ENCODE data around the gene RHOF. TPM values are rescaled to one million over a fixed set of nuclear protein-coding genes. Genes with fewer than 3 reads are reported as not detected.

Gene RHOF
- total and polyA plus RNA-seq, 4 donors = 0.97 to 7.0 (median 3.5) TPM

DNA sequence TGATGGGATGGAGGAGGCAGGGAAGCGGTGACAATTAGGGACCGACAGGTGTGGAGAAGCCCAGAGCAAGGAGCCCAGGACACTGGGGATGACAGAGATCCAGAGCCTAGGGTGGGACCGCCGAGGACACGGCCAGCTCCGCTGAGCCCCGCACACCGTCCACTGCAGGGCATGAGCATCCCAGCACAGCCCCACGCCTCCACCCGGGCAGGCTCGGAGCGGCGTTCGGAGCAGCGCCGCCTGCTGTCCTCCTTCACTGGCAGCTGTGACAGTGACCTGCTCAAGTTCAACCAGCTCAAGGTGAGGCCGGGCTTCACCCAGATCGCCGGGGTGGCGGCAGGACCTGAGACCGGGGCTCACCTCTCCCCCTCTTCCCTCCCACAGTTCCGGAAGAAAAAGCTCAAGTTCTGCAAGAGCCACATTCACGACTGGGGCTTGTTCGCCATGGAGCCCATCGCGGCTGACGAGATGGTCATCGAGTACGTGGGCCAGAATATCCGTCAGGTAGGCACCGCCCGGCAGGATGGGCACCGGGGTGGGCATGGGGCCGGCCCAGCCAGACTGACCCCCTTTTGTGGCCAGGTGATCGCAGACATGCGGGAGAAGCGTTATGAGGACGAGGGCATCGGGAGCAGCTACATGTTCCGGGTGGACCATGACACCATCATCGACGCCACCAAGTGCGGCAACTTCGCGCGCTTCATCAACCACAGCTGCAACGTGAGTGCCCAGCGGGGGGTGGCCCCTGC, 34.0 kb upstream of the RHOF start:
- no peak overlapping the region for H3K27ac ChIP-seq (ENCODE audit: low read depth in 1 of 2, low read length in 2 of 2)
- H3K36me3 ChIP-seq (ENCODE audit: control insufficient read depth in 4 of 4, insufficient read depth in 3 of 4, low read depth in 1 of 4, low read length in 3 of 4) = peaks cover 31 to 79% (median 40%) of the 10 kb centered on the region in 4 donors
- 96% methylated on average over 48 of the region's 48 CpGs for WGBS
- TF ChIP-seq, protein P1, sequence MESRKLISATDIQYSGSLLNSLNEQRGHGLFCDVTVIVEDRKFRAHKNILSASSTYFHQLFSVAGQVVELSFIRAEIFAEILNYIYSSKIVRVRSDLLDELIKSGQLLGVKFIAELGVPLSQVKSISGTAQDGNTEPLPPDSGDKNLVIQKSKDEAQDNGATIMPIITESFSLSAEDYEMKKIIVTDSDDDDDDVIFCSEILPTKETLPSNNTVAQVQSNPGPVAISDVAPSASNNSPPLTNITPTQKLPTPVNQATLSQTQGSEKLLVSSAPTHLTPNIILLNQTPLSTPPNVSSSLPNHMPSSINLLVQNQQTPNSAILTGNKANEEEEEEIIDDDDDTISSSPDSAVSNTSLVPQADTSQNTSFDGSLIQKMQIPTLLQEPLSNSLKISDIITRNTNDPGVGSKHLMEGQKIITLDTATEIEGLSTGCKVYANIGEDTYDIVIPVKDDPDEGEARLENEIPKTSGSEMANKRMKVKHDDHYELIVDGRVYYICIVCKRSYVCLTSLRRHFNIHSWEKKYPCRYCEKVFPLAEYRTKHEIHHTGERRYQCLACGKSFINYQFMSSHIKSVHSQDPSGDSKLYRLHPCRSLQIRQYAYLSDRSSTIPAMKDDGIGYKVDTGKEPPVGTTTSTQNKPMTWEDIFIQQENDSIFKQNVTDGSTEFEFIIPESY (IDR thresholded peaks at IDR 0.05) = no peak
- TF ChIP-seq JUND (IDR thresholded peaks at IDR 0.05) (no peak), YY1 (IDR thresholded peaks at IDR 0.05) (no peak), HNF4A (conservative IDR thresholded peaks at IDR 0.05) (no peak), EGR1 (IDR thresholded peaks at IDR 0.05; ENCODE audit: low read depth in 2 of 2) (no peak)
- TF ChIP-seq, protein P2, sequence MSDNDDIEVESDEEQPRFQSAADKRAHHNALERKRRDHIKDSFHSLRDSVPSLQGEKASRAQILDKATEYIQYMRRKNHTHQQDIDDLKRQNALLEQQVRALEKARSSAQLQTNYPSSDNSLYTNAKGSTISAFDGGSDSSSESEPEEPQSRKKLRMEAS (IDR thresholded peaks at IDR 0.05) = no peak
- TF ChIP-seq, protein P3, sequence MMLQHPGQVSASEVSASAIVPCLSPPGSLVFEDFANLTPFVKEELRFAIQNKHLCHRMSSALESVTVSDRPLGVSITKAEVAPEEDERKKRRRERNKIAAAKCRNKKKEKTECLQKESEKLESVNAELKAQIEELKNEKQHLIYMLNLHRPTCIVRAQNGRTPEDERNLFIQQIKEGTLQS (IDR thresholded peaks at IDR 0.05) = no peak
- TF ChIP-seq, protein P4, sequence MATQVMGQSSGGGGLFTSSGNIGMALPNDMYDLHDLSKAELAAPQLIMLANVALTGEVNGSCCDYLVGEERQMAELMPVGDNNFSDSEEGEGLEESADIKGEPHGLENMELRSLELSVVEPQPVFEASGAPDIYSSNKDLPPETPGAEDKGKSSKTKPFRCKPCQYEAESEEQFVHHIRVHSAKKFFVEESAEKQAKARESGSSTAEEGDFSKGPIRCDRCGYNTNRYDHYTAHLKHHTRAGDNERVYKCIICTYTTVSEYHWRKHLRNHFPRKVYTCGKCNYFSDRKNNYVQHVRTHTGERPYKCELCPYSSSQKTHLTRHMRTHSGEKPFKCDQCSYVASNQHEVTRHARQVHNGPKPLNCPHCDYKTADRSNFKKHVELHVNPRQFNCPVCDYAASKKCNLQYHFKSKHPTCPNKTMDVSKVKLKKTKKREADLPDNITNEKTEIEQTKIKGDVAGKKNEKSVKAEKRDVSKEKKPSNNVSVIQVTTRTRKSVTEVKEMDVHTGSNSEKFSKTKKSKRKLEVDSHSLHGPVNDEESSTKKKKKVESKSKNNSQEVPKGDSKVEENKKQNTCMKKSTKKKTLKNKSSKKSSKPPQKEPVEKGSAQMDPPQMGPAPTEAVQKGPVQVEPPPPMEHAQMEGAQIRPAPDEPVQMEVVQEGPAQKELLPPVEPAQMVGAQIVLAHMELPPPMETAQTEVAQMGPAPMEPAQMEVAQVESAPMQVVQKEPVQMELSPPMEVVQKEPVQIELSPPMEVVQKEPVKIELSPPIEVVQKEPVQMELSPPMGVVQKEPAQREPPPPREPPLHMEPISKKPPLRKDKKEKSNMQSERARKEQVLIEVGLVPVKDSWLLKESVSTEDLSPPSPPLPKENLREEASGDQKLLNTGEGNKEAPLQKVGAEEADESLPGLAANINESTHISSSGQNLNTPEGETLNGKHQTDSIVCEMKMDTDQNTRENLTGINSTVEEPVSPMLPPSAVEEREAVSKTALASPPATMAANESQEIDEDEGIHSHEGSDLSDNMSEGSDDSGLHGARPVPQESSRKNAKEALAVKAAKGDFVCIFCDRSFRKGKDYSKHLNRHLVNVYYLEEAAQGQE (IDR thresholded peaks at IDR 0.05) = no peak
- no peaks in the 10 kb centered on the region for H3K4me1 ChIP-seq (ENCODE audit: control insufficient read depth in 4 of 4, insufficient read depth in 4 of 4, low read length in 3 of 4)
- H3K9ac ChIP-seq (ENCODE audit: low read depth in 1 of 2, low read length in 2 of 2) = no peak overlapping the region
- no peaks in the 10 kb centered on the region for H3K27me3 ChIP-seq (ENCODE audit: control insufficient read depth in 4 of 4, insufficient read depth in 4 of 4, low read length in 3 of 4)
- H3K4me3 ChIP-seq (ENCODE audit: low read depth in 1 of 3, low read length in 3 of 3) = no peak overlapping the region
- no peaks in the 10 kb centered on the region for H3K9me3 ChIP-seq (ENCODE audit: control insufficient read depth in 4 of 4, low read length in 3 of 4)
- no peak for DNase-seq (ENCODE audit: low spot score)

DNA sequence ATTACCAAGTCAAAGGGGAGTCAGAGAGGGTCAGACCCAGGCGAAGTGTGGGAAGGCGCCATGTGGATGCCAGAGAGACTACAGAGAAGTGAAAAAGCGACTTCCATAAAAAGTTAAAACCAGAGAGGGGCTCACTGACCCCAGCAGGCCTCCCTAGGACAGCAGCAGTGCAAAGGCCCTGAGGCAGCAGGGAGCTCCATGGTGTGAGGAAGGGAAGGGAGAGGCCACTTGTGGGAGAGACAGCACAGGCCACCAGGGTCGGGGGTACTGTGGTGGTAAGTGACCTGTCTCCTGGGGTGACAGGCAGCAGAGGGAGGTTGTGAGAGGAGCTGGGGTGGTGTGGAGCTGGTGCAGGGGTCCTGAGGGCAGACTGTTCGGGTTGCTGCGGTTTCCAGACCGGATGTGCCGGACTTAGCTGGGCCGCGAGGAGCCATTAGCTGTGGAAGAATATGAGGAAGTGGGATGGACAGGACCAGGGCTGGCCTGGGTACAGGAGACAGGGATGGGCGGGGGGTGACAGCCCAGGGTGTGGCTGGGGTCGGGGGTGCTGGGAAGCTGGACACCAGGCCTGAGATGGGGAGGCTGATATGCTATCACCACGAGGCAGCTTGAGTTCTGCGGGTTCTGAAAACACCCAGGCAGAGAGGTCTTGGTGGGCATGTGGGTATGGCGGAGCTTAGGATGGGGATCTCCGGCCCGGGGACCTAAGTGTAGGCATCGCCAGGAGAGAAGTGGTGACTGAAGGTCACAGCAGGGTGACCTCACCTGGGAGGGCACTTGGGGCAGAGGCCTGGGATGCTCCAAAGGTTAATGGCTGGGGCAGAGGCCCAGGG, 33.0 kb upstream of the RHOF start:
- TF ChIP-seq YY1 (IDR thresholded peaks at IDR 0.05) = no peak
- TF ChIP-seq, protein P2 (IDR thresholded peaks at IDR 0.05) = no peak
- TF ChIP-seq GABPA (IDR thresholded peaks at IDR 0.05 in 1 of 2, conservative IDR thresholded peaks at IDR 0.05 in 1 of 2) = no peak
- no peak for TF ChIP-seq HNF4G (IDR thresholded peaks at IDR 0.05)
- TF ChIP-seq JUND (IDR thresholded peaks at IDR 0.05) = no peak
- TF ChIP-seq SP1 (IDR thresholded peaks at IDR 0.05) = no peak
- TF ChIP-seq HNF4A (conservative IDR thresholded peaks at IDR 0.05) = peak in 1 of 2 donors; percentile 8
- no peak for DNase-seq (ENCODE audit: low spot score)
- WGBS = 86% methylated on average over 18 of the region's 18 CpGs
- Histone ChIP-seq H3K9ac (ENCODE audit: low read depth in 1 of 2, low read length in 2 of 2) (no peak overlapping the region), H3K36me3 (ENCODE audit: control insufficient read depth in 4 of 4, insufficient read depth in 3 of 4, low read depth in 1 of 4, low read length in 3 of 4) (peaks cover 35 to 80% (median 43%) of the 10 kb centered on the region in 4 donors), H3K27me3 (ENCODE audit: control insufficient read depth in 4 of 4, insufficient read depth in 4 of 4, low read length in 3 of 4) (no peaks in the 10 kb centered on the region), H3K4me3 (ENCODE audit: low read depth in 1 of 3, low read length in 3 of 3) (no peak overlapping the region), H3K4me1 (ENCODE audit: control insufficient read depth in 4 of 4, insufficient read depth in 4 of 4, low read length in 3 of 4) (no peaks in the 10 kb centered on the region), H3K27ac (ENCODE audit: low read depth in 1 of 2, low read length in 2 of 2) (no peak overlapping the region), H3K9me3 (ENCODE audit: control insufficient read depth in 4 of 4, low read length in 3 of 4) (no peaks in the 10 kb centered on the region)
